Right forelimb (tissue), 1 donor: ENCODE results near the gene NMB.

ENCODE experiments used
- DNase-seq: peaks from one replicate; pipeline ENCODE4 v3.0.0-alpha.2; 2018

Gene NMB

GRCh38 chr15:84609818-84610525, 48.0 kb downstream of the NMB start:
- DNase-seq = no peak

- no peak for DNase-seq
Measured at GRCh38 chr15:84608707-84609284, 49.2 kb downstream of the NMB start.

- DNase-seq = no peak
Measured at GRCh38 chr15:84606653-84607120, 51.3 kb downstream of the NMB start.

- DNase-seq = no peak
Measured at GRCh38 chr15:84605554-84605882, 52.5 kb downstream of the NMB start.
